Keratinocyte (primary cell): Measurements from ENCODE around the gene VTI1A. TPM values are rescaled to one million over a fixed set of nuclear protein-coding genes. Genes with fewer than 3 reads are reported as not detected.

Experiments used
- DNase-seq: peaks from one replicate; pipeline ENCODE4 v3.0.0-alpha.2; 2011; ENCODE audit warnings: low read depth, missing footprints, low spot score
- FAIRE-seq: peaks from 2 replicates; lab custom pipeline; 2011; peaks lifted over from hg19 to GRCh38; lab: Jason Lieb, UNC
- H2AFZ ChIP-seq: 2 replicates; pipeline ENCODE4 v1.6.0; 2012; ENCODE audit warnings: low read length, control low read depth, inconsistent platforms; ENCODE audit not compliant: control insufficient read depth
- H3K27ac ChIP-seq: 2 replicates; pipeline ENCODE4 v1.5.1; 2011; ENCODE audit warnings: low read length; ENCODE audit not compliant: control insufficient read depth, insufficient read depth
- H3K27me3 ChIP-seq: 3 replicates; pipeline ENCODE4 v1.6.0; 2011; ENCODE audit warnings: low read length; ENCODE audit not compliant: control insufficient read depth, insufficient read depth; ENCODE audit errors: extremely low read depth
- H3K36me3 ChIP-seq, 2 experiments: 2 replicates in 1 of 2; 3 replicates in 1 of 2; pipeline ENCODE4 v1.5.1; 2011; ENCODE audit warnings: low read length in 2 of 2, mild to moderate bottlenecking in 1 of 2; ENCODE audit not compliant: control insufficient read depth in 2 of 2, insufficient read depth in 2 of 2; ENCODE audit errors: extremely low read depth in 1 of 2
- H3K4me1 ChIP-seq: 3 replicates; pipeline ENCODE4 v1.5.1; 2011; ENCODE audit warnings: low read length; ENCODE audit not compliant: control insufficient read depth, insufficient read depth; ENCODE audit errors: extremely low read depth
- H3K4me2 ChIP-seq: 3 replicates; pipeline ENCODE4 v1.6.0; 2011; ENCODE audit warnings: low read depth, low read length; ENCODE audit not compliant: control insufficient read depth, insufficient read depth; ENCODE audit errors: extremely low read depth
- H3K4me3 ChIP-seq, 3 experiments: fragments of 200-600 bp in 1 of 3; sonication (generic) in 1 of 3; 2 replicates in 2 of 3; 3 replicates in 1 of 3; pipeline ENCODE4 v1.5.1; 2011 to 2016; ENCODE audit warnings: low read length in 3 of 3, mild to moderate bottlenecking in 3 of 3, control low read depth in 2 of 3, inconsistent platforms in 1 of 3, low read depth in 1 of 3, mixed read lengths in 1 of 3, mixed run types in 1 of 3, moderate library complexity in 1 of 3; ENCODE audit not compliant: control insufficient read depth in 2 of 3, insufficient read depth in 2 of 3; ENCODE audit errors: extremely low read depth in 1 of 3
- H3K79me2 ChIP-seq: 2 replicates; pipeline ENCODE4 v1.6.0; 2012; ENCODE audit warnings: low read length; ENCODE audit not compliant: control insufficient read depth, insufficient read depth
- H3K9ac ChIP-seq: 3 replicates; pipeline ENCODE4 v1.6.0; 2011; ENCODE audit warnings: low read length; ENCODE audit not compliant: control insufficient read depth, insufficient read depth; ENCODE audit errors: extremely low read depth
- H3K9me1 ChIP-seq: 3 replicates; pipeline ENCODE4 v1.6.0; 2011; ENCODE audit warnings: low read length; ENCODE audit not compliant: control insufficient read depth, insufficient read depth; ENCODE audit errors: extremely low read depth
- H3K9me3 ChIP-seq: 2 replicates; pipeline ENCODE4 v1.5.1; 2012; ENCODE audit warnings: low read depth, low read length; ENCODE audit not compliant: control insufficient read depth
- H4K20me1 ChIP-seq: 3 replicates; pipeline ENCODE4 v1.6.0; 2011; ENCODE audit warnings: low read length; ENCODE audit not compliant: control insufficient read depth, insufficient read depth; ENCODE audit errors: extremely low read depth
- CTCF ChIP-seq, 3 experiments: IDR thresholded peaks in 1 of 3; conservative IDR thresholded peaks in 1 of 3; optimal IDR thresholded peaks in 1 of 3; 2 replicates in 2 of 3; 3 replicates in 1 of 3; pipeline versions ENCODE3 to v1.5.1; 2011; ENCODE audit warnings: low read length in 3 of 3, mild to moderate bottlenecking in 3 of 3, moderate library complexity in 2 of 3, control low read depth in 1 of 3, inconsistent platforms in 1 of 3; ENCODE audit not compliant: insufficient read depth in 2 of 3; ENCODE audit errors: extremely low read depth in 1 of 3
- EZH2 ChIP-seq: IDR thresholded peaks from one replicate; pipeline ENCODE4 v1.6.1; 2012; ENCODE audit warnings: inconsistent platforms, mild to moderate bottlenecking, low read length, moderate library complexity
- dilution Hi-C: fragments of 300-500 bp; cut with MboI; formaldehyde crosslinking; loops from one replicate; pipeline ENCODE4 v1.7.0; 2020; ENCODE audit warnings: low sequenced_read_pairs; ENCODE audit not compliant: extremely low pct_ligation_motif_present
- polyA plus RNA-seq, 5 experiments: library from polyadenylated mRNA; depleted of rRNA in 3 of 5; stranded (reverse) in 3 of 5; stranded (forward) in 1 of 5; unstranded in 1 of 5; fragments of >200 nt; gene quantifications; 1 replicate in 1 of 5; 2 replicates in 3 of 5; 3 replicates in 1 of 5; pipeline versions ENCODE4 v1.2.1 to v1.2.3, GENCODE V29; 2011 to 2012; ENCODE audit warnings: missing spikeins in 2 of 5, low read depth in 1 of 5, low replicate concordance in 1 of 5

VTI1A gene
- polyA plus RNA-seq, 1 donor (not counting 4 experiments of a cell fraction or from before 2014, with no cell fraction given): 18.5 TPM

- DNase-seq (no peak), FAIRE-seq (no peak)
- Histone ChIP-seq H3K4me3 (no peak overlapping the region), H3K9ac (no peak overlapping the region), H3K79me2 (no peaks in the 10 kb centered on the region), H3K9me1 (no peaks in the 10 kb centered on the region), H3K27me3 (no peaks in the 10 kb centered on the region), H3K4me2 (no peak overlapping the region), H3K36me3 (no peaks in the 10 kb centered on the region), H3K9me3 (no peaks in the 10 kb centered on the region), H4K20me1 (no peaks in the 10 kb centered on the region), H2AFZ (no peak overlapping the region), H3K27ac (no peak overlapping the region), H3K4me1 (no peaks in the 10 kb centered on the region)
- dilution Hi-C loops: no loop called here
- TF ChIP-seq EZH2: no peak
- TF ChIP-seq CTCF (optimal IDR thresholded peaks at IDR 0.05 in 1 of 3, IDR thresholded peaks at IDR 0.05 in 1 of 3, conservative IDR thresholded peaks at IDR 0.05 in 1 of 3; ENCODE audit: extremely low read depth in 1 of 3, insufficient read depth in 2 of 3, low read length in 3 of 3): no peak
Observed at GRCh38 chr10:112799038-112799437, 352.0 kb downstream of the VTI1A start.

DNA sequence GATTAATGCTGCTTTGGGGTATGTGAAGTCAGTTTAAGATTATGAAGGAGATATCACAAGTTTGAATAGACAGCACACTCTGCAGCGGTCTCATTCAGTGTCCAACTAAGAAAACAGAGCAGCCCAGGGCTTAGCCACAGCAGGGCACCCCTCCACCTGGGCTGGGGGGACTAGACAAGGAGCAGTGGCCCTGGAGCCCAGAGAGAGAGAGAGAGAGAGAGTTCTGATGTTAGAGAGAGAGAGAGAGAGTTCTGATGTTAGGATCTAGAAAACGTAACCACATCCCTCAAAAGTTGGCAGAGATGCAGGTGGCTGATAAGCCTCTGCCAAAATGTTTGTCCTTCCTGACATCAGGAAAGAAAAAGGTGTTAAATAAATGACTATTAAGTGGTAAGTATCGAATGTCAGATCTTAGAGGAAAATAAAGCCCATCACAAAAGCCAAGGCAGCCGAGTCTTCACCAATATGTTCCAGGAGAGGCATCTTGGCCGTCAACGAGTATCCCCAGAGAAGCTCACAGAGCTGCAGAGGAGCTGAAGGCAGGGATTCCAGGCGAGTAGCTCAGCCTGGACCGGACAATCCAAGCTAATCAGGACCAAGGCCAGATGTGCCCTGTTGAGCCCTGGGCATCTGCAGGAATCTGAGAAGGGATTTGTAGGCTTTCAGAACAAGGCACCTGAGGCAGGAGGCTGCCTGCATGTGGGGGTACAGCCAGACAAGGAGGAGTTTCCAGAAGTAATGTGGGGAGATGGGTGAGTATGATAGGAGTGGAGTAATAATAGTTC is 352.9 kb downstream of the VTI1A start:
- H4K20me1 ChIP-seq: no peaks in the 10 kb centered on the region
- DNase-seq (no peak), FAIRE-seq (no peak)
- no peaks in the 10 kb centered on the region for H3K4me1 ChIP-seq
- no peaks in the 10 kb centered on the region for H3K36me3 ChIP-seq
- H2AFZ ChIP-seq: no peak overlapping the region
- H3K79me2 ChIP-seq: no peaks in the 10 kb centered on the region
- no peak overlapping the region for H3K27ac ChIP-seq
- H3K4me3 ChIP-seq: no peak overlapping the region
- TF ChIP-seq CTCF (optimal IDR thresholded peaks at IDR 0.05 in 1 of 3, IDR thresholded peaks at IDR 0.05 in 1 of 3, conservative IDR thresholded peaks at IDR 0.05 in 1 of 3; ENCODE audit: extremely low read depth in 1 of 3, insufficient read depth in 2 of 3, low read length in 3 of 3): no peak
- TF ChIP-seq EZH2: no peak
- H3K9me1 ChIP-seq: no peaks in the 10 kb centered on the region
- dilution Hi-C loops: no loop called here
- no peak overlapping the region for H3K9ac ChIP-seq
- H3K27me3 ChIP-seq: no peaks in the 10 kb centered on the region
- H3K4me2 ChIP-seq: no peak overlapping the region
- no peaks in the 10 kb centered on the region for H3K9me3 ChIP-seq
